RCC 7860 (cell line): Measurements from ENCODE around the gene EPHA6.
A peak's percentile ranks its signal among the peaks of the same experiment; 100 is the strongest.

Experiments used
- DNase-seq: peaks from one replicate; pipeline ENCODE4 v3.0.0-alpha.2; 2015; ENCODE audit warnings: low spot score
- FAIRE-seq: peaks from 2 replicates; lab custom pipeline; 2012; peaks lifted over from hg19 to GRCh38; lab: Jason Lieb, UNC

EPHA6 gene

GRCh38 chr3:97763586-97764406 lies 949.4 kb downstream of the EPHA6 start:
- FAIRE-seq (no peak), DNase-seq (no peak)

- DNase-seq: peak; percentile 73
- FAIRE-seq: peak; percentile 24
Measured at GRCh38 chr3:97764407-97765238, 950.2 kb downstream of the EPHA6 start, which contains the start of gene ARL6. ARL6 (plus strand) TSS chr3:97764758; CDS start chr3:97768108, 3,350 bp downstream.

- FAIRE-seq (no peak), DNase-seq (no peak)
Measured at GRCh38 chr3:97765336-97765735, 950.9 kb downstream of the EPHA6 start.

- no peak for DNase-seq
- no peak for FAIRE-seq
Measured at GRCh38 chr3:97772926-97773325, 958.5 kb downstream of the EPHA6 start.

GRCh38 chr3:97778152-97778551 lies 963.8 kb downstream of the EPHA6 start:
- DNase-seq (no peak), FAIRE-seq (no peak)

- peak; percentile 77 for FAIRE-seq
- DNase-seq: peak; percentile 52
Measured at GRCh38 chr3:97793420-97794019, 979.1 kb downstream of the EPHA6 start.

GRCh38 chr3:97795951-97796350 lies 981.6 kb downstream of the EPHA6 start:
- DNase-seq (no peak), FAIRE-seq (no peak)
